NCI-H1930 (cell line): Measurements from ENCODE around the gene RERG.
"Not testable (repeated sequence)": the region's sequence is repeated elsewhere in the genome, so short reads cannot be mapped to it uniquely, and the experiment has no call there.

ENCODE experiments used
- DNase-seq, 2 experiments: peaks; one replicate each; lab custom pipeline; 2025; lab: John Stamatoyannopoulos, UW

The RERG gene

GRCh38 chr12:15143467-15143866 lies 77.8 kb downstream of the RERG start:
- no peak for DNase-seq

GRCh38 chr12:15142711-15143110 lies 78.5 kb downstream of the RERG start:
- no peak for DNase-seq

GRCh38 chr12:15131431-15131830 lies 89.8 kb downstream of the RERG start:
- no peak for DNase-seq

GRCh38 chr12:15130541-15130940 lies 90.7 kb downstream of the RERG start:
- no peak for DNase-seq

- no peak for DNase-seq
Observed at GRCh38 chr12:15123401-15123800, 97.8 kb downstream of the RERG start.

- DNase-seq: no peak
Observed at GRCh38 chr12:15122344-15122743, 98.9 kb downstream of the RERG start.

GRCh38 chr12:15118955-15119354 lies 102.3 kb downstream of the RERG start:
- no peak for DNase-seq

GRCh38 chr12:15116983-15117382 lies 104.2 kb downstream of the RERG start:
- DNase-seq: no peak

GRCh38 chr12:15116086-15116485 lies 105.1 kb downstream of the RERG start:
- DNase-seq: no peak

GRCh38 chr12:15115434-15115833 lies 105.8 kb downstream of the RERG start:
- DNase-seq: no peak

- no peak for DNase-seq
Observed at GRCh38 chr12:15114501-15114900, 106.7 kb downstream of the RERG start.

- no peak for DNase-seq
Observed at GRCh38 chr12:15092826-15093225, 128.4 kb downstream of the RERG start.

GRCh38 chr12:15090441-15090840 lies 130.8 kb downstream of the RERG start:
- DNase-seq: no peak

GRCh38 chr12:15088105-15088504 lies 133.1 kb downstream of the RERG start:
- DNase-seq: no peak

GRCh38 chr12:15077751-15078150 lies 143.5 kb downstream of the RERG start:
- DNase-seq: not testable (repeated sequence)

- DNase-seq: no peak
Observed at GRCh38 chr12:15074351-15074750, 146.9 kb downstream of the RERG start.

GRCh38 chr12:15059123-15059522 lies 162.1 kb downstream of the RERG start:
- no peak for DNase-seq
